ENCODE data around the gene CDK12.
"Not testable (repeated sequence)": the region's sequence is repeated elsewhere in the genome, so short reads cannot be mapped to it uniquely, and the experiment has no call there.

Gene CDK12

GRCh38 chr17:39534768-39535405 is 73.6 kb downstream of the CDK12 start:
- Histone ChIP-seq H3K4me3 (ENCODE audit: control insufficient read depth in 1 of 7, extremely low read depth in 1 of 7, insufficient read depth in 4 of 7, low read depth in 2 of 7, low read length in 6 of 7) (no peak overlapping the region), H3K4me1 (ENCODE audit: control extremely low read depth in 1 of 4, control insufficient read depth in 4 of 4, insufficient read depth in 4 of 4, low read length in 3 of 4) (peaks cover 16 to 38% (median 28%) of the 10 kb centered on the region in 4 experiments), H3K27ac (ENCODE audit: insufficient read depth in 1 of 2, low read depth in 1 of 2, low read length in 2 of 2, poor library complexity in 1 of 2, severe bottlenecking in 2 of 2) (no peak overlapping the region), H3K36me3 (ENCODE audit: control insufficient read depth in 4 of 4, insufficient read depth in 4 of 4, low read length in 3 of 4) (peaks cover 3 to 26% (median 12%) of the 10 kb centered on the region in 4 experiments), H3K27me3 (replicated peaks in 2 of 5; ENCODE audit: control insufficient read depth in 4 of 5, insufficient read depth in 5 of 5, low read length in 4 of 5) (peaks cover 0 to 11% (median 2%) of the 10 kb centered on the region in 5 experiments), H3K9me3 (ENCODE audit: control extremely low read depth in 1 of 5, control insufficient read depth in 4 of 5, insufficient read depth in 2 of 5, low read depth in 1 of 5, low read length in 4 of 5) (no peaks in the 10 kb centered on the region)
- CTCF ChIA-PET, result interaction anchor here (6.6 kb wide), 1 partner anchor 14 kb away, joined by 42 read pairs; no protein-coding TSS in a partner anchor
- no peak for DNase-seq
- WGBS (ENCODE audit: insufficient coverage), result 100% methylated on average over 2 of the region's 3 CpGs
- POLR2A ChIA-PET, result no interaction called here

GRCh38 chr17:39536468-39536867 is 75.2 kb downstream of the CDK12 start:
- peaks cover 0 to 15% (median 3%) of the 10 kb centered on the region in 4 experiments for H3K36me3 ChIP-seq (ENCODE audit: control insufficient read depth in 4 of 4, insufficient read depth in 4 of 4, low read length in 3 of 4)
- peaks cover 16 to 41% (median 21%) of the 10 kb centered on the region in 4 experiments for H3K4me1 ChIP-seq (ENCODE audit: control extremely low read depth in 1 of 4, control insufficient read depth in 4 of 4, insufficient read depth in 4 of 4, low read length in 3 of 4)
- no peak overlapping the region for H3K27ac ChIP-seq (ENCODE audit: insufficient read depth in 1 of 2, low read depth in 1 of 2, low read length in 2 of 2, poor library complexity in 1 of 2, severe bottlenecking in 2 of 2)
- H3K4me3 ChIP-seq (ENCODE audit: control insufficient read depth in 1 of 7, extremely low read depth in 1 of 7, insufficient read depth in 4 of 7, low read depth in 2 of 7, low read length in 6 of 7), result no peak overlapping the region
- DNase-seq, result no peak
- peaks cover 0 to 19% (median 7%) of the 10 kb centered on the region in 5 experiments for H3K27me3 ChIP-seq (replicated peaks in 2 of 5; ENCODE audit: control insufficient read depth in 4 of 5, insufficient read depth in 5 of 5, low read length in 4 of 5)
- ChIA-PET CTCF (interaction anchor here (0.9 to 6.6 kb wide), 7 partner anchors 8 to 148 kb away, joined by 3 to 42 read pairs (median 4); no protein-coding TSS in a partner anchor), POLR2A (no interaction called here)
- H3K9me3 ChIP-seq (ENCODE audit: control extremely low read depth in 1 of 5, control insufficient read depth in 4 of 5, insufficient read depth in 2 of 5, low read depth in 1 of 5, low read length in 4 of 5), result no peaks in the 10 kb centered on the region

GRCh38 chr17:39537364-39537763 is 76.1 kb downstream of the CDK12 start:
- 100% methylated on average over 1 of the region's 2 CpGs for WGBS (ENCODE audit: insufficient coverage)
- DNase-seq; POLR2A ChIA-PET; H3K4me3 ChIP-seq (ENCODE audit: control insufficient read depth in 1 of 7, extremely low read depth in 1 of 7, insufficient read depth in 4 of 7, low read depth in 2 of 7, low read length in 6 of 7); H3K9me3 ChIP-seq (ENCODE audit: control extremely low read depth in 1 of 5, control insufficient read depth in 4 of 5, insufficient read depth in 2 of 5, low read depth in 1 of 5, low read length in 4 of 5); H3K27ac ChIP-seq (ENCODE audit: insufficient read depth in 1 of 2, low read depth in 1 of 2, low read length in 2 of 2, poor library complexity in 1 of 2, severe bottlenecking in 2 of 2); H3K36me3 ChIP-seq (ENCODE audit: control insufficient read depth in 4 of 4, insufficient read depth in 4 of 4, low read length in 3 of 4): not testable (repeated sequence)
- Histone ChIP-seq H3K4me1 (ENCODE audit: control extremely low read depth in 1 of 4, control insufficient read depth in 4 of 4, insufficient read depth in 4 of 4, low read length in 3 of 4) (peaks cover 16 to 35% (median 21%) of the 10 kb centered on the region in 4 experiments), H3K27me3 (replicated peaks in 2 of 5; ENCODE audit: control insufficient read depth in 4 of 5, insufficient read depth in 5 of 5, low read length in 4 of 5) (peaks cover 0 to 19% (median 7%) of the 10 kb centered on the region in 5 experiments)
- CTCF ChIA-PET, result interaction anchor here (0.7 to 6.6 kb wide), 7 partner anchors 8 to 147 kb away, joined by 3 to 42 read pairs (median 4); no protein-coding TSS in a partner anchor

- DNase-seq, result peak; percentile 66 to 93 (median 92)
- Histone ChIP-seq H3K4me1 (ENCODE audit: control extremely low read depth in 1 of 4, control insufficient read depth in 4 of 4, insufficient read depth in 4 of 4, low read length in 3 of 4) (peaks cover 16 to 28% (median 19%) of the 10 kb centered on the region in 4 experiments), H3K36me3 (ENCODE audit: control insufficient read depth in 4 of 4, insufficient read depth in 4 of 4, low read length in 3 of 4) (peaks cover 0 to 2% (median under 1%) of the 10 kb centered on the region in 4 experiments), H3K27me3 (replicated peaks in 2 of 5; ENCODE audit: control insufficient read depth in 4 of 5, insufficient read depth in 5 of 5, low read length in 4 of 5) (peaks cover 0 to 22% (median 7%) of the 10 kb centered on the region in 5 experiments), H3K27ac (ENCODE audit: insufficient read depth in 1 of 2, low read depth in 1 of 2, low read length in 2 of 2, poor library complexity in 1 of 2, severe bottlenecking in 2 of 2) (no peak overlapping the region), H3K9me3 (ENCODE audit: control extremely low read depth in 1 of 5, control insufficient read depth in 4 of 5, insufficient read depth in 2 of 5, low read depth in 1 of 5, low read length in 4 of 5) (no peaks in the 10 kb centered on the region), H3K4me3 (ENCODE audit: control insufficient read depth in 1 of 7, extremely low read depth in 1 of 7, insufficient read depth in 4 of 7, low read depth in 2 of 7, low read length in 6 of 7) (no peak overlapping the region)
- ChIA-PET POLR2A (no interaction called here), CTCF (interaction anchor here (6.6 kb wide), 1 partner anchor 10 kb away, joined by 42 read pairs; no protein-coding TSS in a partner anchor)
- no CpG with 5 or more reads among the region's 3 CpGs for WGBS (ENCODE audit: insufficient coverage)
Observed at GRCh38 chr17:39538866-39539265, 77.6 kb downstream of the CDK12 start.

- no peaks in the 10 kb centered on the region for H3K9me3 ChIP-seq (ENCODE audit: control extremely low read depth in 1 of 5, control insufficient read depth in 4 of 5, insufficient read depth in 2 of 5, low read depth in 1 of 5, low read length in 4 of 5)
- WGBS (ENCODE audit: insufficient coverage), result no CpG with 5 or more reads among the region's 9 CpGs
- ChIA-PET CTCF (interaction anchor here (1.0 to 6.6 kb wide), 2 partner anchors 9 to 83 kb away, joined by 3 to 42 read pairs; no protein-coding TSS in a partner anchor), POLR2A (no interaction called here)
- H3K36me3 ChIP-seq (ENCODE audit: control insufficient read depth in 4 of 4, insufficient read depth in 4 of 4, low read length in 3 of 4), result peaks cover 0 to 11% (median 4%) of the 10 kb centered on the region in 4 experiments
- H3K27ac ChIP-seq (ENCODE audit: insufficient read depth in 1 of 2, low read depth in 1 of 2, low read length in 2 of 2, poor library complexity in 1 of 2, severe bottlenecking in 2 of 2), result no peak overlapping the region
- H3K27me3 ChIP-seq (replicated peaks in 2 of 5; ENCODE audit: control insufficient read depth in 4 of 5, insufficient read depth in 5 of 5, low read length in 4 of 5), result peaks cover 0 to 22% (median 5%) of the 10 kb centered on the region in 5 experiments
- no peak for DNase-seq
- H3K4me3 ChIP-seq (ENCODE audit: control insufficient read depth in 1 of 7, extremely low read depth in 1 of 7, insufficient read depth in 4 of 7, low read depth in 2 of 7, low read length in 6 of 7), result no peak overlapping the region
- peaks cover 16 to 28% (median 19%) of the 10 kb centered on the region in 4 experiments for H3K4me1 ChIP-seq (ENCODE audit: control extremely low read depth in 1 of 4, control insufficient read depth in 4 of 4, insufficient read depth in 4 of 4, low read length in 3 of 4)
Observed at GRCh38 chr17:39540611-39541010, 79.3 kb downstream of the CDK12 start.

GRCh38 chr17:39541652-39542051 is 80.4 kb downstream of the CDK12 start:
- Histone ChIP-seq H3K4me3 (ENCODE audit: control insufficient read depth in 1 of 7, extremely low read depth in 1 of 7, insufficient read depth in 4 of 7, low read depth in 2 of 7, low read length in 6 of 7) (no peak overlapping the region), H3K27ac (ENCODE audit: insufficient read depth in 1 of 2, low read depth in 1 of 2, low read length in 2 of 2, poor library complexity in 1 of 2, severe bottlenecking in 2 of 2) (no peak overlapping the region), H3K9me3 (ENCODE audit: control extremely low read depth in 1 of 5, control insufficient read depth in 4 of 5, insufficient read depth in 2 of 5, low read depth in 1 of 5, low read length in 4 of 5) (no peaks in the 10 kb centered on the region), H3K4me1 (ENCODE audit: control extremely low read depth in 1 of 4, control insufficient read depth in 4 of 4, insufficient read depth in 4 of 4, low read length in 3 of 4) (peaks cover 16 to 28% (median 19%) of the 10 kb centered on the region in 4 experiments), H3K36me3 (ENCODE audit: control insufficient read depth in 4 of 4, insufficient read depth in 4 of 4, low read length in 3 of 4) (peaks cover 0 to 14% (median 6%) of the 10 kb centered on the region in 4 experiments), H3K27me3 (replicated peaks in 2 of 5; ENCODE audit: control insufficient read depth in 4 of 5, insufficient read depth in 5 of 5, low read length in 4 of 5) (peaks cover 0 to 15% (median 5%) of the 10 kb centered on the region in 5 experiments)
- no peak for DNase-seq
- POLR2A ChIA-PET, result no interaction called here
- WGBS (ENCODE audit: insufficient coverage), result 73% methylated on average over 6 of the region's 6 CpGs
- CTCF ChIA-PET, result interaction anchor here (1.6 kb wide), 1 partner anchor 82 kb away, joined by 3 read pairs; no protein-coding TSS in a partner anchor

- POLR2A ChIA-PET, result no interaction called here
Observed at GRCh38 chr17:39543176-39543575, 81.9 kb downstream of the CDK12 start.

More at GRCh38 chr17:39543176-39543575, 81.9 kb downstream of the CDK12 start:
- H3K4me1 ChIP-seq (ENCODE audit: control extremely low read depth in 1 of 4, control insufficient read depth in 4 of 4, insufficient read depth in 4 of 4, low read length in 3 of 4), result peaks cover 12 to 24% (median 18%) of the 10 kb centered on the region in 4 experiments
- 100% methylated on average over 1 of the region's 1 CpG for WGBS (ENCODE audit: insufficient coverage)
- peaks cover 0 to 22% (median 11%) of the 10 kb centered on the region in 4 experiments for H3K36me3 ChIP-seq (ENCODE audit: control insufficient read depth in 4 of 4, insufficient read depth in 4 of 4, low read length in 3 of 4)
- CTCF ChIA-PET, result interaction anchor here (1.7 kb wide), 1 partner anchor 24 kb away, joined by 4 read pairs; no protein-coding TSS in a partner anchor
- no peaks in the 10 kb centered on the region for H3K9me3 ChIP-seq (ENCODE audit: control extremely low read depth in 1 of 5, control insufficient read depth in 4 of 5, insufficient read depth in 2 of 5, low read depth in 1 of 5, low read length in 4 of 5)
- no peak for DNase-seq
- no peak overlapping the region for H3K27ac ChIP-seq (ENCODE audit: insufficient read depth in 1 of 2, low read depth in 1 of 2, low read length in 2 of 2, poor library complexity in 1 of 2, severe bottlenecking in 2 of 2)
- no peak overlapping the region for H3K4me3 ChIP-seq (ENCODE audit: control insufficient read depth in 1 of 7, extremely low read depth in 1 of 7, insufficient read depth in 4 of 7, low read depth in 2 of 7, low read length in 6 of 7)
- peaks cover 0 to 12% (median 5%) of the 10 kb centered on the region in 5 experiments for H3K27me3 ChIP-seq (replicated peaks in 2 of 5; ENCODE audit: control insufficient read depth in 4 of 5, insufficient read depth in 5 of 5, low read length in 4 of 5)

Data from common myeloid progenitor, CD34-positive (primary cell).